Upper lobe of left lung (tissue), 4 donors: Measurements from ENCODE around the gene PDE9A.

Experiments used
- CTCF ChIP-seq, 6 experiments: fragments of 450-650 bp in 4 of 6; fragments of 200-600 bp in 2 of 6; sonication (generic) in 2 of 6; IDR thresholded peaks; one replicate each; pipeline ENCODE4 v1.5.1; 2016 to 2019; ENCODE audit warnings: antibody characterized with exemption in 6 of 6
- EP300 ChIP-seq, 4 donors: sonication (generic); formaldehyde crosslinking; IDR thresholded peaks; one replicate each; pipeline ENCODE4 v1.5.1; 2017; ENCODE audit warnings: antibody characterized with exemption in 4 of 4, control low read depth in 2 of 4

DNA sequence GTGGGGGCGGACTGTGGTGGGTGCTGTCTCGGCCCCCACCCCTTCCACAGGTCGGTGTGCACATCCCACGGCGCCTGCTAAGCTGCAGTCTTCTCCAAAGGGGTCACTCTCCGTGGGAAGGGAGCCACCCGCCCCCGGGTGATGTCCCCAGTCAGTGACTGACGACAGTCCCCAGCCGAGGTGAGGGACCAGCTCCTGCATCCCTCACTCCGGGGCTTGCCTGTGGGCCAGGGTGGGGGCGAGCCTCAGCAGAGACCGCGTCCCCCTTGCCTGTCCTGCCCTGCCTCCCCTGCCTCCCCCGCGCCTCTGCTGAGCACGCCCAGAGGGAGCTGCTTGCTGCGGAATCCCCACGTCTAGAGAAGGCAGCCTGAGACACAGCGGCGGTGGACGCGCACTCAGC lies 35.9 kb upstream of the PDE9A start:
- no peak for TF ChIP-seq CTCF (IDR thresholded peaks at IDR 0.05)
- TF ChIP-seq EP300 (IDR thresholded peaks at IDR 0.05), result no peak
